Measurements from ENCODE around the gene L1CAM. TPM values are rescaled to one million over a fixed set of nuclear protein-coding genes. Genes with fewer than 3 reads are reported as not detected.

Gene L1CAM
- total RNA-seq, 1 donor from 2014 or later, result 11.0 TPM

GRCh38 chrX:153882086-153882498, 3.9 kb downstream of the L1CAM start:
- ATAC-seq (ENCODE audit: low read depth), result no peak
- intact Hi-C loops (cut with micrococcal nuclease), result no loop called here
- Mint-ChIP-seq H3K4me3 (no peak overlapping the region), H3K27ac (peak overlapping the region; percentile 24), H3K9me3 (no peaks in the 10 kb centered on the region), H3K36me3 (ENCODE audit: low read depth) (no peaks in the 10 kb centered on the region), H3K27me3 (peaks cover 10% of the 10 kb centered on the region), H3K4me1 (peaks cover 19% of the 10 kb centered on the region)
- TF ChIP-seq CTCF (IDR thresholded peaks at IDR 0.05), result no peak
- CTCF ChIA-PET, result no interaction called here
- no peak for DNase-seq
- POLR2A ChIA-PET, result no interaction called here

- Mint-ChIP-seq H3K9me3 (no peaks in the 10 kb centered on the region), H3K4me1 (peaks cover 19% of the 10 kb centered on the region), H3K27ac (no peak overlapping the region), H3K4me3 (no peak overlapping the region), H3K36me3 (ENCODE audit: low read depth) (no peaks in the 10 kb centered on the region), H3K27me3 (peaks cover 12% of the 10 kb centered on the region)
- intact Hi-C loops (cut with micrococcal nuclease), result no loop called here
- no peak for ATAC-seq (ENCODE audit: low read depth)
- CTCF ChIA-PET, result no interaction called here
- POLR2A ChIA-PET, result no interaction called here
- no peak for DNase-seq
- no peak for TF ChIP-seq CTCF (IDR thresholded peaks at IDR 0.05)
Measured at GRCh38 chrX:153881281-153881680, 4.7 kb downstream of the L1CAM start.

GRCh38 chrX:153880440-153880815, 5.5 kb downstream of the L1CAM start:
- POLR2A ChIA-PET, result no interaction called here
- no peak for DNase-seq

GRCh38 chrX:153879741-153880439, 6.1 kb downstream of the L1CAM start:
- ChIA-PET CTCF (no interaction called here), POLR2A (no interaction called here)
- no peak overlapping the region for H3K4me3 Mint-ChIP-seq
- TF ChIP-seq CTCF (IDR thresholded peaks at IDR 0.05), result no peak
- intact Hi-C loops (cut with micrococcal nuclease), result no loop called here
- ATAC-seq (ENCODE audit: low read depth), result no peak
- peaks cover 20% of the 10 kb centered on the region for H3K4me1 Mint-ChIP-seq
- peaks cover 16% of the 10 kb centered on the region for H3K27me3 Mint-ChIP-seq
- no peaks in the 10 kb centered on the region for H3K9me3 Mint-ChIP-seq
- no peak for DNase-seq
- H3K27ac Mint-ChIP-seq, result no peak overlapping the region
- no peaks in the 10 kb centered on the region for H3K36me3 Mint-ChIP-seq (ENCODE audit: low read depth)

More at GRCh38 chrX:153880440-153880815, 5.5 kb downstream of the L1CAM start:
- intact Hi-C loops (cut with micrococcal nuclease), result no loop called here
- Mint-ChIP-seq H3K27me3 (peaks cover 15% of the 10 kb centered on the region), H3K9me3 (no peaks in the 10 kb centered on the region), H3K4me3 (no peak overlapping the region), H3K36me3 (ENCODE audit: low read depth) (no peaks in the 10 kb centered on the region), H3K4me1 (peaks cover 21% of the 10 kb centered on the region), H3K27ac (no peak overlapping the region)
- ATAC-seq (ENCODE audit: low read depth), result no peak
- no peak for TF ChIP-seq CTCF (IDR thresholded peaks at IDR 0.05)
- CTCF ChIA-PET, result no interaction called here

- peaks cover 16% of the 10 kb centered on the region for H3K4me1 Mint-ChIP-seq
- no peak overlapping the region for H3K27ac Mint-ChIP-seq
- ChIA-PET POLR2A (interaction anchor here (0.5 to 0.6 kb wide), 3 partner anchors 66 to 281 kb away, joined by 3 to 4 read pairs (median 3); no protein-coding TSS in a partner anchor), CTCF (no interaction called here)
- H3K36me3 Mint-ChIP-seq (ENCODE audit: low read depth), result no peaks in the 10 kb centered on the region
- DNase-seq (no peak), ATAC-seq (ENCODE audit: low read depth) (peak; percentile 10)
- H3K4me3 Mint-ChIP-seq, result peak overlapping the region; percentile 4
- TF ChIP-seq CTCF (IDR thresholded peaks at IDR 0.05), result no peak
- intact Hi-C loops (cut with micrococcal nuclease), result no loop called here
- peaks cover 21% of the 10 kb centered on the region for H3K27me3 Mint-ChIP-seq
- no peaks in the 10 kb centered on the region for H3K9me3 Mint-ChIP-seq
Measured at GRCh38 chrX:153878969-153879653, 6.9 kb downstream of the L1CAM start.
